ENCODE results near the gene CIP2A. TPM values are rescaled to one million over a fixed set of nuclear protein-coding genes. Genes with fewer than 3 reads are reported as not detected.

CIP2A gene
- total and polyA plus RNA-seq, 2 of the 13 experiments (the other 11 are each of a cell fraction or from before 2014, with no cell fraction given) = 7.8 to 36.9 TPM

DNA sequence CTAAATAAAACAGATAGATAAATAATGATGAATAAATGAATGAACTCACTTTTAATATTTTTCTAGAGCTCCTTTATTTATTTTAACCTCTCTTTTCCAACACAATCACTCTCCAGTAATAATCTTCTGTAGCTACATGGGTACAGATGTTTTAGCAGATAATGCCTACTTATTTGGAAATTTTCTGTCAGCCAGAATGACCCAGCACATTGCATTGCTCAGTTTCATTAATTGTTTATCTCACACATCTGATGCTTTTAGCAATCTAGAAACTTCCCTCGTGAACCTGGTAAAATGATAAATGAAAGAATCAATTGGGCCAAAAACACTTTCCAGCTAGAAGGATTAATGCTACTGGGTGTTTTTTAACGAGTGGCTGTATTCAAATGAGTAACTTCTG, 64.0 kb downstream of the CIP2A start:
- no peak overlapping the region for H3K9ac ChIP-seq (ENCODE audit: insufficient read depth, low read depth, low read length)
- 2% methylated on average over 2 of the region's 2 CpGs for WGBS (ENCODE audit: low lambda C conversion rate)
- H3K79me2 ChIP-seq (ENCODE audit: insufficient read depth, low read length) = no peaks in the 10 kb centered on the region
- intact Hi-C loops (cut with micrococcal nuclease; ENCODE audit: unreplicated experiment) = no loop called here
- H3K27me3 ChIP-seq (ENCODE audit: control insufficient read depth in 1 of 2, insufficient read depth in 2 of 2, low read length in 2 of 2) = no peaks in the 10 kb centered on the region
- FAIRE-seq (no peak), ATAC-seq (no peak), DNase-seq (ENCODE audit: low spot score) (no peak)
- H3K4me1 ChIP-seq (ENCODE audit: insufficient read depth, low read length) = no peaks in the 10 kb centered on the region
- in situ Hi-C loops (cut with HindIII; ENCODE audit: extremely low pct_ligation_motif_present, low pct_unique_long_range_greater_than_20kb) = no loop called here
- H3K27ac ChIP-seq (ENCODE audit: extremely low read length, insufficient read depth, low read length) = no peak overlapping the region
- no peaks in the 10 kb centered on the region for H4K20me1 ChIP-seq (ENCODE audit: insufficient read depth, low read length)
- no TSS peak for BruUV-seq (replicated peaks)
- no peak overlapping the region for H3K4me3 ChIP-seq (replicated peaks in 1 of 3; ENCODE audit: insufficient read depth in 1 of 3, low read depth in 2 of 3, low read length in 3 of 3)
- CTCF ChIA-PET (ENCODE audit: low intra/inter-chr PET ratio, low total read pairs) = no interaction called here
- no peak for TF ChIP-seq ZFP37 (CRISPR knock-in tag; IDR thresholded peaks at IDR 0.05; ENCODE audit: borderline replicate concordance)
- no peak for TF ChIP-seq ZNF780A (CRISPR knock-in tag; IDR thresholded peaks at IDR 0.05)
- no peak for TF ChIP-seq ZNF367 (CRISPR knock-in tag; IDR thresholded peaks at IDR 0.05; ENCODE audit: borderline replicate concordance)
- TF ChIP-seq DNMT1 (CRISPR knock-in tag; IDR thresholded peaks at IDR 0.05) = no peak
- no peak for TF ChIP-seq PCBP1 (IDR thresholded peaks at IDR 0.05; ENCODE audit: borderline replicate concordance, low read depth, low read length)
- TF ChIP-seq SMAD9 (CRISPR knock-in tag; IDR thresholded peaks at IDR 0.05) = no peak
- no peak for TF ChIP-seq ZNF296 (CRISPR knock-in tag; conservative IDR thresholded peaks at IDR 0.05)
- TF ChIP-seq NFE2 (CRISPR knock-in tag; IDR thresholded peaks at IDR 0.05) = no peak
- TF ChIP-seq HOXA5 (CRISPR knock-in tag; IDR thresholded peaks at IDR 0.05) = no peak
- no peak for TF ChIP-seq HMG20A (CRISPR knock-in tag; IDR thresholded peaks at IDR 0.05; ENCODE audit: borderline replicate concordance)
- no peak for TF ChIP-seq ZNF564 (CRISPR knock-in tag; IDR thresholded peaks at IDR 0.05)
- TF ChIP-seq ZNF501 (CRISPR knock-in tag; IDR thresholded peaks at IDR 0.05) = no peak
- no peak for TF ChIP-seq TFDP1 (CRISPR knock-in tag; IDR thresholded peaks at IDR 0.05; ENCODE audit: borderline replicate concordance)
- TF ChIP-seq ETV6 (CRISPR knock-in tag; conservative IDR thresholded peaks at IDR 0.05) = no peak
- H3K4me2 ChIP-seq (ENCODE audit: low read depth, low read length) = no peak overlapping the region
- no peaks in the 10 kb centered on the region for H3K9me3 ChIP-seq (ENCODE audit: low read length)
- POLR2A ChIA-PET = no interaction called here
- no peaks in the 10 kb centered on the region for H3K36me3 ChIP-seq (replicated peaks in 1 of 2; ENCODE audit: control insufficient read depth in 1 of 2, insufficient read depth in 2 of 2, low read length in 2 of 2)
- H2AFZ ChIP-seq (ENCODE audit: low read length) = no peak overlapping the region
